ENCODE results near the gene ADAMTS17.

DNA sequence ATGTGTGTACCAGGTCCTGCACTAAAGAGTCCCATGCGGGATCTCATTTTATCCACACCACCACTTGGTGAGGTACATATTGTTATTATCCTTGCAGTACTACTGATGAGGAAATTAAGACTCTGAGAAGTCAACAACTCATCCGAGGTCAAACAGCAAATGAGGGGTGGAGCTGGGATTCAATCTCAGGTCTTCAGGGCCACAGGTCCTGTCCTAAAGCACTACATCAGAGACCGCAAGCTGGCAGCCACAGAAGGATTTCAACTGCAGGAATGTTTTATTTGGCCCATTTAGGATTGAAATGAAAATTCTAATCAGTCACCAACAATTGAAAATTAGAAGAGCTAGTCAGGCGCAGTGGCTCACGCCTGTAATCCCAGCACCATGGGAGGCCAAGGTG is 131.4 kb downstream of the ADAMTS17 start:
- TF ChIP-seq, protein P1, sequence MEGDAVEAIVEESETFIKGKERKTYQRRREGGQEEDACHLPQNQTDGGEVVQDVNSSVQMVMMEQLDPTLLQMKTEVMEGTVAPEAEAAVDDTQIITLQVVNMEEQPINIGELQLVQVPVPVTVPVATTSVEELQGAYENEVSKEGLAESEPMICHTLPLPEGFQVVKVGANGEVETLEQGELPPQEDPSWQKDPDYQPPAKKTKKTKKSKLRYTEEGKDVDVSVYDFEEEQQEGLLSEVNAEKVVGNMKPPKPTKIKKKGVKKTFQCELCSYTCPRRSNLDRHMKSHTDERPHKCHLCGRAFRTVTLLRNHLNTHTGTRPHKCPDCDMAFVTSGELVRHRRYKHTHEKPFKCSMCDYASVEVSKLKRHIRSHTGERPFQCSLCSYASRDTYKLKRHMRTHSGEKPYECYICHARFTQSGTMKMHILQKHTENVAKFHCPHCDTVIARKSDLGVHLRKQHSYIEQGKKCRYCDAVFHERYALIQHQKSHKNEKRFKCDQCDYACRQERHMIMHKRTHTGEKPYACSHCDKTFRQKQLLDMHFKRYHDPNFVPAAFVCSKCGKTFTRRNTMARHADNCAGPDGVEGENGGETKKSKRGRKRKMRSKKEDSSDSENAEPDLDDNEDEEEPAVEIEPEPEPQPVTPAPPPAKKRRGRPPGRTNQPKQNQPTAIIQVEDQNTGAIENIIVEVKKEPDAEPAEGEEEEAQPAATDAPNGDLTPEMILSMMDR (conservative IDR thresholded peaks at IDR 0.05; ENCODE audit: low read depth, low read length), result no peak
- no peak for TF ChIP-seq EZH2 (IDR thresholded peaks at IDR 0.05; ENCODE audit: borderline replicate concordance, low read depth, low read length, poor library complexity, severe bottlenecking)
